Gastroesophageal sphincter (tissue), 3 donors: ENCODE results near the gene SRGAP2C.
"Not testable (repeated sequence)": the region's sequence is repeated elsewhere in the genome, so short reads cannot be mapped to it uniquely, and the experiment has no call there.

Experiments
- CTCF ChIP-seq, 4 experiments: fragments of 200-600 bp in 2 of 4; fragments of 450-650 bp in 2 of 4; sonication (generic) in 1 of 4; IDR thresholded peaks; one replicate each; pipeline ENCODE4 v1.5.1; 2017 to 2019; ENCODE audit warnings: antibody characterized with exemption in 4 of 4, mild to moderate bottlenecking in 2 of 4, moderate library complexity in 2 of 4
- EP300 ChIP-seq: sonication (generic); formaldehyde crosslinking; IDR thresholded peaks from one replicate; pipeline ENCODE4 v1.6.1; 2017; ENCODE audit warnings: antibody characterized with exemption, mild to moderate bottlenecking
- POLR2A ChIP-seq, 2 donors: fragments of 450-650 bp; IDR thresholded peaks; one replicate each; pipeline ENCODE4 v1.6.1; 2017; ENCODE audit warnings: antibody characterized with exemption in 2 of 2, mild to moderate bottlenecking in 2 of 2, moderate library complexity in 1 of 2

- not testable (repeated sequence) for TF ChIP-seq CTCF (IDR thresholded peaks at IDR 0.05); EP300; POLR2A (IDR thresholded peaks at IDR 0.05)
Measured at GRCh38 chr1:121157609-121158008, 27.2 kb upstream of the SRGAP2C start.
